H4 (cell line): ENCODE data around the gene APOL4. TPM values are rescaled to one million over a fixed set of nuclear protein-coding genes. Genes with fewer than 3 reads are reported as not detected.
A peak's percentile ranks its signal among the peaks of the same experiment; 100 is the strongest.
"Not testable (repeated sequence)": the region's sequence is repeated elsewhere in the genome, so short reads cannot be mapped to it uniquely, and the experiment has no call there.

Experiments
- DNase-seq: peaks from one replicate; pipeline ENCODE4 v3.0.0-alpha.2; 2015; ENCODE audit warnings: low spot score
- total RNA-seq: library from RNA; depleted of rRNA; stranded (reverse); fragments of >200 nt; shearing (Covaris generic); gene quantifications from 2 replicates; pipeline ENCODE4 v1.2.3, GENCODE V29; 2014

APOL4 gene
- total RNA-seq, 1 experiment from 2014 or later = 3.6 TPM

DNA sequence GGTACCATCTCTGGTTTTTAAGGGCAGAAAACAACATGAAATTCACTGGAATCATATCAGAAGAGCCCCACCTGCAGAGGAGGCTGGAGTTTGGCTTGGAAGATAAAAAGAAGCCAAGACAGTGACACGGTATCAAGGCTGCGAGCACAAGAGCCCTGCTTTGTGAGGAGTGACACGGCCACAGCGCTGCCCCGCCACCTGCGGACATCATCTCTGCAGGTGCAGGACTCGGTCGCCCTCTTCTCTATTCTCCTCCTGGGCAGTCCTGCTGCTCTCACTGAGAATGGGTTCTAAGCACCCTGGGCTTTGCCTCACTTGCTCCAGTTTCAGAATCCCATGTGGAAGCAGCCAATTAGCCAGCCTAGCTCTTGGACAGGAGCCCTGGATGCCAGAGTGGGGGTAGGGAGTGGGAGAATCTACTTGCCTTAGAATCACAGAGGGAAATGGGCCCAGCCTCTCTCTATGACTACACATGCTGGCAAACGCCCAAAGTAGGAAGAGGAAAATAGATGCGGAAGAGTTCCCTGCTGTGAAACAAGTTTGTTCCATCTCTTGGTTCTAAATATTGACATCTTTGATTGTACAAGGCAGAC is 17.1 kb downstream of the APOL4 start:
- DNase-seq = no peak

DNA sequence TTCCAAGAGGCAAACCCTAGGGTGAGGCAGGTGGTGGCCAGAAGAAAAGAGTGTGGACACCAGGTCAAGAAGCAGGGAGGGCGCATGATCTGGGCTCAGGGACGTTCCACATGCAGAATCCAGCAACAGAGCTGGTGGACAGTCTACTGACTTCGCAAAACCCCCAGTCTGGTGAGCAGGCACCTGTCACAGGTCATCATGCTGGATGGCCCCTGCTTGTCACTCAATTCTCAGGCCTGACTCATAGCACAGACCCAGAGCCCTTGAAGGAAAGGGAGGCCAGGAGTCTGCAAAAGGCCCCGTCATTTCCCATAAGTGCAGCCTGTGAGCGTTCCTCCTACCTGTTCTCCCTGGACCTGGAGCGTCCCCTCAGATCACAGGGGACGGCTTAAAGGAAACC is 18.2 kb downstream of the APOL4 start:
- no peak for DNase-seq

DNA sequence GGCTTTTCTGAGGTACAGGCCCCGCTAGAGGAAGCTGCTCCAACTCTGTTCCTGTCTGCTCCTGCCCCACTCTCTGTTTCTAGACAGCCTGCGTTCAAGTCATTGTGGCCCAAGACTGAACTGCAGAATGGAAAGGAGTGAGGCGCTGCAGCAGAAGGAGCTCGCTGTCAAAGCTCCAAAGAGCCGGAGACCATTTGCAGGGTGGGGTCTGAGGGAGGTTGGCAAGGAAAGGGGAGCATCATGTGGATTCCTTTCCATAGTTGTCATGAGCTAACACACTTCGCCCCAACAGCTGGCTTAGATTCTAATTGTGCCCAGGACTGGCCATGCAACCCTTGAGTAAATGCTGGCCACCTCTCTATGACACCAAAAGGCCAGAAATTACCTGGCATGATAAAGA is 18.8 kb downstream of the APOL4 start:
- DNase-seq = no peak

DNA sequence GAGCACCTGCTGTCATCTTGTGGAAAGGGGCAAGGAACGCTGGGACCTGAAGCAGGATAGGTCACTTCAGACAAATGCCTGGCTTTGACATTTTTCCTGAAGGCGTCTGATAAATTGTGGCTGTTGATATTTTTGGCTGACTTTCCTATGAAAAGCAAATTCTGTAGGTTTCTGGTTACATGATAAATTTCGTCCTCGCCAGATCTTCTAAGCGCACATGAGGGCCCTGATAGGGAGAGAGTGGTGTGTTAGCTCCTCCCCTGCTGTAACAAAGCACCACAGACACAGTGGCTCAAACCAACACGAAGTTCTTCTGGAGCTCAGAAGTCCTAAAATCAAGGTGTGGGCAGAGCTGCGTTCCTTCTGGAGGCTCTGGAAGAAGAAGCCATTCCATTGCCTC is 19.6 kb downstream of the APOL4 start:
- DNase-seq = no peak

DNA sequence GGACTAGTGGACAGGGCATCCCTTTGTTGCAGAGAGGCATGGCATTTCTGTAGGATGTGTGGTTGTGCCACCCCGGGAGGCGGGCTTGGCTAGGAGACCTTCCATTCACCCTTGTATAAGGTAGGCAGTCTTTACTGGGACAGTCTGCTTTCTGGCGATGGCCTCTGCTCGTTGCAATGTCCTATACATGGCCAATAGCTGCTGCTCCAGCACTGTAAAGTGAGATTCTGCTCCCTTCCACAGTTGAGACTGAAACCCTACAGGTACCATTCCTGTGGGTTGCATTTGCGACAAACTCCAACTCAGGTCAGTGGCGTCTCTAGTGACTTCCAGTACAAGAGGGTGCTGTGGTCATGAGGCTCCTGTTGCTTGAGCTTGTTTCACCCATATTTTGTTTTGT is 20.7 kb downstream of the APOL4 start:
- DNase-seq = no peak

DNA sequence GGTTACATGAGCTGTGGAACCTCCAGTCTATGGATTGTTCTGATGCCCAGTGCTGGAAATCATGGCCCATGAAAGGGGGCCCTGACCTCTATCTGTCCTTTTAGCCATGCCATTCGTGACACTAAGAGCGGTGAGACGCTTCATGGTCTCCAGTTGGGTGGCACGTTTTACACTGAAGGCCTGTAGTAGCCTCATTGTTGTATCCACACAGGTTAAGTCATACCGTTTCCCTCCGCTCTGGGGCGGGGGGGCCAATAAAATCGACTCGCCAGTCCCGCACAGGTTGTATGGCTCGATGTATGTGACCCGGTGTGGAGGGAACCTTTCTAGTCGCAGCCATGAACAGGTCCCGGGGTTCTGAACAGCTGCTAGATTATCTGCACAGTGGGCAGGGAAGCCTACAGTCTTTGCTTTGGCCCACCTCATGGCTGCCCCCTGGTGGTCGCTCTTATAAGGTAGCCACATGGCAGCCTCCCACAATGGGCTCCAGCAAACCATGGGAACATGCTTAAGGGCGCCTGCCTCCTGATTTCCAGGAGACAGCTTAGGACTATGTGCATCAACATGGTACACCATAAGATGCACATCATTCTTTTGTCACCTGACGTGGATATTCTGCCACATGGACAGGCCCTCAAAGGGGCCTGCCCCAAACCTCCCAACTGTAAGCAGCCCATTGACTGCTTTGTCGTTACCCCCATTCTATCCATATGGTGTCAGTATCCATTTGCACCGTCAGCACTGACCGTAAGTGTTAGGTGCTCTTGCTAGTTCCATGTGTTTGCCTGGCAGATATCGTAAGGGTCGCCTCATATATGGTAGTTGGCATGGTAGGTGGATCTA is 21.4 kb downstream of the APOL4 start:
- peak; percentile 35 for DNase-seq

DNA sequence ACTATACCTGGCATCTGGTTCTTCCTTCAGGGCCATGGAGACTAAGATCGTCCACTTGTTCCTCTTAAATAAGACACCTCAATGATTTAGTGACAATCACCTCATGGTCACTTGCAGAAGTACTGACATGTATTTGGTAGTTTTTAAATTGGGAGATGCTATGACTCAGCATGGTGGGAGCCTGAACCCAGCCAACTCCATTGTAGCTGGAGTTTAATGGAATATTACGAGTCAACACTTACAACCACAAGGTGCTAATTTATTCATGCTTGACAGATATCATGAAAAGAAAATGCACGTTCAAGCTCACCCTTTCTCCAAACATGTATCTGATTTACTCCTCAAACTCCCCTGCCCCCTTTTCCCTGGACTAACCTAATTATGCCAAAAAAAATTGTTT is 24.4 kb downstream of the APOL4 start:
- no peak for DNase-seq

DNA sequence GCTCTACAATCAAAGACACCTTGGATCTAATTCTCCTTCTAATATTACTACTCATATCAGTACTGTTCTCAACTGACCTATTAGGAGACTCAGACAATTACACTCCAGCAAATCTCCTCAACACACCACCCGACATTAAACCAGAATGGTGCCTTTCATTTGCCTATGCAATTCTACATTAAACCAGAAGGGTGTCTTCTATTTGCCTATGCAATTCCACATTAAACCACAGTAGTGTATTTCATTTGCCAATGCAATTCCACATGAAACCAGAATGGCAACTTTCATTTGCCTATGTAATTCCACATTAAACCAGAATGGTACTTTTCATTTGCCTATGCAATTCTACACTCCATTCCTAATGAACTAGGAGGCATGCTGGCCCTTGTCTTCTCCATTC is 25.7 kb downstream of the APOL4 start:
- DNase-seq = no peak

DNA sequence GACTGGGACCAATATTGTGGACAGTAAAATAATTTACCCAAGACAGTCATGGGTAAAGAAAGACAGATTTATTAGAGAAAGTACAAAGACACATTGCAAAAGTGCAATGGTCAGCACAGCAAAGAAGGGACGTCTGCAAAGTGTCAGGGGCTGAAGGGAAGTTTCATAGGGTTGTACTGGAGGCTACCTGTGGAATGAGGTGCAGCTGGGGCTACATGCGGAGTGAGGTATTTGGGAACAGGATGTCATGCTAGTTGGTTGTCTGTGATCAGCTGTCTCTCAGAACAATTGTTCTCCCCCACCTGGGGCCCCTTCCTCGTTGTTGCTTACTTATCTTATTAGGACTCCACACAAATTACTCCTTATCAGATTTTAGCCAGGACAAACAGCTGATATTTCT is 29.7 kb downstream of the APOL4 start:
- DNase-seq = no peak

DNA sequence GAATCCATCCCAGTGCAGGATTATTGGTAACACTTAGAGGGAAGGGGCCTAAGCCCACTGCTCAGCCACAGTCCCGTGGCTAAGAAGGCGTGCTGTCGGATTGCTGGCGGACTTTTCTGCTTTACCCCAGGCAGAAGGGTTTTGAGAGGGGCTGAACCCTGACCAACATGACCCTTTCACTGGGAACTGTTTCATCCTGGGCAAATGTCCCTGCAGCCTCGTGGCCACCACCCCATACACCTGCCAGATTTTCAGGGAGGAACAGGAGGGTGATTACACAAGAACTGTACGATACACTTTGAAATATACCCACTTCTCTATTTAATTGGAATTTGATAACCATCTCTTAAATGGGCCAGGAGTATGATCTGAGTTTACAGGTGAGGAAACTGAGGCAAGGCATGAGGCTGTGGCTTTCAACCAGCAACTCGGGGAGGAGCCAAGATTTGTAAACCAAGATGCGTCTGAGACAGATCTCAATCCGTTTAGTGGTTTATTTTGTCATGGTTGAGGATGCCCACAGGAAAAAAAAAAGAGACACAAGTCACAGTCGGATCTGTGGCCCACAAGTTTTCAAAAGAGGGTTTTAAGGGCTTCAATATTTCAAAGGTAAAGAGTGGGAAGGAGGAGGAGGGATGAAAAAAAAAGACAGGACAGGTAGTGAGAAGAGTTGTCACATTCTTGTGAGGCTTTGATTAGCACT is 34.9 kb downstream of the APOL4 start:
- DNase-seq = no peak

DNA sequence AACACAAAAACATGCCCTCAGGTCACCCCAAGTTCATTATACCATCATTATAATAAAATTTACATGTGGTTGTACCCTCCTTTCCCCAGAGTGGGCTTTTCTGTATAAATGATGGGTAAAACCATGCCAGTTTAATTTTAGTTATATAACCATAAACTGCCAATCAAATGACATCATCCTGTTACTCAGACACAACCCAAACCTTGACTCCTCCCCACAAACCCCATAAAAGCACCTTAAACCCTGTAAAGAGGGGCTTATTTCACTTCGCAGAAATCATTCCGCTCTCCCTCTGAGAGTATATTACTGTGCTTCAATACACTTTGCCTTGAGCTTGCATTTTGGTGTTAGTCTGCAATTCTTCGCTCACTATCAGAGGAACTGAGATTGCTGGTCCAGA is 35.5 kb downstream of the APOL4 start:
- DNase-seq = no peak

DNA sequence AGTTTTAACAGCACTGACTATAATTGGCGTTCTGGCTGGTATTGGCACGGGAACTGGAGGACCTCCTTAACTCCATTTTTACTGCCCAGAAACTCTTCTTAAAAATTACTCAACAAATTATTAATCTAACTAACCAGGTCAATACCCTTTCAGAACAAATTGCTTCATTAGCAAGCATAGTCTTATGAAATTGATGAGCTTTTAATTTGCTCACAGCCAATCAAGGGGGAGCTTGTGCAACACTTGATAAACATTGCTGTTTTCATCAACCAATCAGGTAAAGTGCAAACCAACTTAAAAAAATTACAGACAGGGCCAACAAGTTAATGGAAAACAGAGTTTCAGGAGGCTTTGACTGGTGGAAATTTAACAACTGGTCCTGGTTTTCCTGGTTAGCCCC is 36.5 kb downstream of the APOL4 start:
- no peak for DNase-seq

DNA sequence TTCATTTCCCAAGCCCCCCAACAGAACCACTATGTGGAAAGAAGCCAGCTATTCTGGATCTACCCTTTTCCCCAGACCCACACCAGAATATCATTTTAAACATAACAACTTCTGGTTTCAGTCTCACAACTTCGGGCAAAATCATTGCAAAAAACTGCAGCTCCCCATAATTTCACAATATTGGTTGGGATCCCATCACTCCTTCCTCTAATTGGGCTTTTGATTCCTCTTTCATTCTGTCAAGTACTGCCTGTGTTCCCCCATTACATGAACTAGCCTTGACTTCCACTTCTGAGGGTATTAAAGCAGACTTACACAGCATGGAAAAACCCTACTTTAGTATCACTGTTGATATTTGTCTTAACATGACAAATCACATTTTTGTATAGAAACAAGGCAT is 37.0 kb downstream of the APOL4 start:
- no peak for DNase-seq

DNA sequence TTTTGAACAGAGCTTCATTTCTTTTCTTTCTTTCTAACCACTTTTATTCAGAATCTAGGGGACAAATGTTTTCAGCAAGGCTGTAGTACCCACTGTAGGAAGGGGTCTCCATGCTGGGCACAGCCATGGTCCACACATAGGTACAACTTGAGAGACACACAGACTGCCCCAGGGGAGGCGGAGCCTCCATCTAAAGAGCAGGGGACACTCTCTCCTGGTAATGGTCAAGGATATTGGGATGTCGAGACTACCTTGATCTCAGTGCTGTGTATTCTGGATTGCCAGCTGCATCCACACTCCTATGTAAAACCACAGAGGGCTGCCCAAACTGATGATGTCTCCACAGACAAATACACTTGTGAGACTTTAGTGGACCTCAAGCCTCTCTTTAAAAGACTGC is 38.1 kb downstream of the APOL4 start:
- no peak for DNase-seq

DNA sequence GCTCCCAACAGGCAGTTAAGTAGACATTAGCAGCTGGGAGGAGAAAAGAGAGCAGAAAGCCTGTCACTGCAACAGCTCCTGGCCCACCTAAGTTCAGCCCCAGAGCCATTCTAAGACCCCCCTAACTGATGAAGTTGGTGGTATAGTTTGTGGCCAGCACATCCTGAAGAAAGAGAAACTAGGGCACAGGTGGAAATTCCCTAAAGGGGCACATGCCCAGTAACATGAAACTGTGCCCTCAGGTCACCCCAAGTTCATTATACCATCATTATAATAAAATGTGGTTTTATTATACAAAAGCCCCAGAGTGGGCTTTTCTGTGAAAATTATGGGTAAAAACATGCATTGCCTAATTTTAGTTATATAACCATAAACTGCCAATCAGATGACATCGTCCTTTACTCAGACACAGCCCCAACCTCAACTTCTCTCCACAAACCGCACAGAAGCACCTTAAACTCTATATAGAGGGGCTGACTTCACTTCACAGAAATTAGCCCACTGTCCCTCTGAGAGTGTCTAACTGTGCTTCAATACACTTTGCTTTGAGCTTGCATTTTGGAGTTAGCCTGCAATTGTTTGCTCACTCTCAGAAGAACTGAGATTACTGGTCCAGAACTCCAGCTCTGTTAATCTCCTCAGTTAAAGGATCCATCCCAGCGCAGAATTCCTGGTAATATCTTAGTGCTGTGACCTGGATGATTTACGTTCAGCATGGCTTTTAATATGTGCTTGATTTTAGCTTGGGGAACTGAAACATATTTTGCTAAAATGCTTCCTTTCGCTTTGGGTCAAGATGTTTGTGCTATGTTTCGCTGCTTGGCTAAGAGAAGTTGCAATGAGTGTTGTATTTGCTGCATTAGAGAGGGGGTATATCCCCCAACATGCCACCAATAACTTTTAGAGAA is 39.2 kb downstream of the APOL4 start:
- DNase-seq = no peak

DNA sequence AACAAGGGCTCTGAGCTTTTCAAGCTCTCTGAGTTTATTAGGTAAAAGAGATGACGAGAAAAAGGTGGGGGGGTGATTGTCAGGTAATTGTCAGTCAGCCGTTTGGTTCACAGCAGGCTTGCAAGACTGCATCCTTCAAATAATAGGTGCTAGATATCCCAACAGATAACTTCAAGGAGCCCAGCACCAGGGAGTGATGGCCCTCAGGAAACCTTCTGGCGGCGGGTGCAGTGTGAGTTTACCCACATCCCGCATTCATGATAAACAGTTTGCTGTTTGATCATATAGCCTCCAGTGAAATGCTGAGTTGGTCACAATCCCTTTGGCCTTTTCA is 39.8 kb downstream of the APOL4 start:
- DNase-seq = not testable (repeated sequence)

DNA sequence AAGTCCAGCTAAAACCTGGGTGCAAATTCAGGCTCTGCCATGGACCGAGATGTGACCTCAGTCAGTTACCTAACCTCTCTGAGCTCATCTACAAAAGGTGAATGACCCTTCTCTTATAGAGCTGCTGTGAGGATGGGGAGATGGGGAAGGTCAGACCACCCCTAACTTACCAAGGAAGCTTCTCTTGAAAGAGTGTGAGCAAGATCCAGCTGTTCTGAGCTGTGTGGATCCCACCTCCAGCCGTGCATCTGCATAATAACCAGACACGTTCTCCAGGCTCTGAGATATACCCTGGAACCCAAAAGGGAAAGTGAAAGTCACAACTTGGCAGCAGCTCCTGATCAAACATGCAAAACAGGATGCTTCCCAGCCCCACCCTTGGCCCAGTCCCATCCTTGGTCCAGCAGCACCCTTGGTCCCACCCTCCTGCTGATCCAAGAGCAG is 41.1 kb downstream of the APOL4 start, which contains the start of gene APOL3:
Gene APOL3, minus strand, starts transcription at position 257 of the 444 bp plus-strand sequence. CDS start 11,700 bp downstream, outside the sequence.
- DNase-seq = peak; percentile 43

DNA sequence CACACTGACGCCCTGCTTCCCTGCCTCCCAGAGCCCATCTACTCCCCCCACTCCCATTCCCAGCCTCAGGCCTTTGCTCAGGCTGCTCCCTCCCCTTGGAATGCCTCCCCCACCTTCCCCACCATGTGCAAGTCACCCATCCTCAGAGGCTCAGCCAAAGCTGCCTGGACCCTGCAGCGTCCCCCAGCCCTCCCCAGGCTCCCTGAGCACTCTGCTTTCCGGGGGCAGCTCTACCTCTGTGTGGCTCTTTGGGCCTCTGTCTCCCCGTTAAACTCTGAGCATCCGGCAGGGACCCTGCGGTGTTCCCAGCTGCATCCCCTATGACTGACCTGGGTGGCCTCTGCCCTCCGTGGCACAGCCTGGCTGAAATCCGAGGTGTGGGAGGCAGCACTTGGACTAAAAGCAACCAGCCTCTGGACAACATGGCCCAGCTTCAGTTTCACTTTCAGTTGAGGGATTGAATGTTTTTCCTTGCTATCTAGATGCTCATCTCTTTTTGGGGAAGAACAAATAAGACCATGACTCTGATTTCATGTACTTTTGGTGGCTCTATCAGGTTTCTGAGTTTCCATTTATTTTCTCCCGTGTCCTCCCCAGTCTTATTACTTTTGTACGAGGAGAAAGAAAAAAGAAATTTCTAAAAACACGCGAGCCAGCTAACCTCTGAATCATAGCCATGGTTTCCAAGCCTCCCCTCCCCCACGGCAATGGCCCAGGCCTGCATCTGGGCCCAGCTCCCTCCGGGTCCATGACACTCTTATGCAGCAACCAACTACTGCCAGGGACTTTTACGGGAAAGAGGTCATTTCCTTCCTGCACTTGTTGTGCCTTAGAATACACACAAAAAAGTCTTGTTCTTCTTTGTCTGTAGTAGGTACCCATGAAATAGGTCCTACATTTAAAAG is 44.8 kb downstream of the APOL4 start:
- peak; percentile 63 for DNase-seq

DNA sequence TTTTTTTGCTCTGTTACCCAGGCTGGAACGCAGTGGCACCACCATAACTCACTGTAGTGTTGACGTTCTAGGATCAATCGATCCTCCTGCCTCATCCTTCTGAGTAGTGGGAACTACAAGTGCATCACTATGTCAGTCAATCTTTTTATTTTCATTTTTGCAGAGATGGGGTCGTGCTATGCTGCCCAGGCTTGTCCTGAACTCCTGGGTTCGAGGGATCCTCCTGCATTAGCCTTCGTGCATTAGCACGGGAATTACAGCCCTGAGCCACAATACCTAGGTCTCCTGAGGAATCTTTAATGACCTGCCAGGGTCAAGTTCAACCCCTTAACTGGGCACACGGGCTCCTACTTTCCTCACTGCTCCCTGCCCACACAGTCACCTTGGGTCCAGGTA is 45.5 kb downstream of the APOL4 start:
- no peak for DNase-seq

DNA sequence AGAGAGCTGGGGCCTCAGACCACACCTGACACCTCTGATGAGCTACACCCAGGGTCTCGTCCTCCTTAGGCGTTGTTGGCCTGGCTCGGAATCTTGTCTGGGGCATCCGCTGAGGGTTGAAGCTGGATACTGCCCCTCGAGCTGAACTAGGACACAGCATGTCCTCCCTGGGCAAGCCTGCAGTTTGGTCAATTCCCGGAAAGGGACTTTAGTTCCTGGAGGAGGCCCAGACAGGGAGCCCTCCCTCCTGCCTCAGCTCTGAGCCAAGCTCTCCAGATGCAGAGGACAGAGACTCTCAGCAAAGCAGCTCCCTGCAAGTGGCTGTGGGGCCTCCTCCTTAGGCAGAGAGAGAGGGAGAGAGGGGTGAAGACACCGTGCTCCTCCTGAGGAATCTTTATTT is 45.9 kb downstream of the APOL4 start:
- no peak for DNase-seq

DNA sequence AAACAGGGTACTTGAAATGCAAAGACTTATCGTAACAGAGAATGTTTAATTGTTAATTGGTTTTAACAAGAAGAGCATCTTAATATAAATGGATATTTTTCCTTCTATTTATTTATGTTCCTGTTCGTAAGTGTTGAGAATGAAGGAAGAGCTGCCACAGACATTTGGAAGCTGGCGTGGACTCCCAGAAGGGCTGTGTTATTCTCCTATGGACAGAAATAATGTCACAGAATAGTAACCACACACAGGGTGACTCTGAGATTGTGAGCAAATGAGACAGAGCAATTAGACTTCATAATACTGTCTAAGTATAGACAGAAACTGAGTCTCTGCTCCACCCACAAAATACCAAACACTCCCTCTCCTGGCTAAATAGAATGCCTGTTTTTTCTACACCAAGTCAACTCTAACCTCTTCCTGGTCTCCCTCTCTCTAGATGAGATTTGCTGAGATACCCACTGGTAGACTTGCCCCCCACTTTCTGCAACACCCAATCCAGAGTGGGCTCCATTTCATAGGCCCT is 47.1 kb downstream of the APOL4 start:
- no peak for DNase-seq
